NCI-H460 (cell line): ENCODE results near the gene PLPP4. TPM values are rescaled to one million over a fixed set of nuclear protein-coding genes. Genes with fewer than 3 reads are reported as not detected.

ENCODE experiments used
- DNase-seq: peaks from one replicate; pipeline ENCODE4 v3.0.0-alpha.2; 2016; ENCODE audit warnings: low read depth; ENCODE audit errors: extremely low read depth
- total RNA-seq: library from RNA; depleted of rRNA; stranded (reverse); fragments of >200 nt; shearing (Covaris generic); gene quantifications from 2 replicates; pipeline ENCODE4 v1.2.3, GENCODE V29; 2014

Gene PLPP4
- total RNA-seq, 1 experiment from 2014 or later, result not detected

DNA sequence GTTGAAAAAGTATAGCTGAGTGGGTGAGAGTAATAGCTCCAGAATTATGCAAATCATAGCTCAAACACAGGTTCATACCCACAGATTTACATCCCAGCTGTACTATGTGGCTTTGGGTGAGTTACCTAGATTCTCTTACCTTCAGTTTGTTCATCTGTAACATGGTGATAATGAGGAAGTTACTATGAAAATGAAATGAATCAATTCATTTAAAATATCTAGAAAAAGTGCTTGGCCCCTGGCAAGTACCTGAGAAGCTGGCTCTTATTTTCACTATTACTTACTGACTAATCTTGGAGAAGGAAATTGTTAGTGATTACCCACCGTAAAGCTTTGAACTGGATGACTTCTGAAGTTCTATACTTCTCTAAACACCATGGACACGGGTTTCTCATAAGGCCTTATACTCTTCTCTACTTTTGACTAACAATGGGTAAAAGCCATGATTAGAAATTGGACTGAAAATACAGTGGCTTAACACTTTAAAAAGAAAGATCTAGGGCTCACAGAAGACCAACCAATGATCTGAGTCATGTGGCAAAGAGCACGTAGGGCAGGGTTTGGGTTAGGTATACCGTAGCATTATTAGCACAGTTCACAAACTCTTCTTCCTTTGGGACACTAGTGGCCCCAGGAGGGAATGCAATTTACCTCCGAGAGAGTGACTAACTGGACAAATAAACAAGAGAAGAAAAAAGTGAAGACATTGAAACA, 149.2 kb downstream of the PLPP4 start:
- DNase-seq, result no peak

- no peak for DNase-seq
Observed at GRCh38 chr10:120607016-120607709, 150.1 kb downstream of the PLPP4 start.

DNA sequence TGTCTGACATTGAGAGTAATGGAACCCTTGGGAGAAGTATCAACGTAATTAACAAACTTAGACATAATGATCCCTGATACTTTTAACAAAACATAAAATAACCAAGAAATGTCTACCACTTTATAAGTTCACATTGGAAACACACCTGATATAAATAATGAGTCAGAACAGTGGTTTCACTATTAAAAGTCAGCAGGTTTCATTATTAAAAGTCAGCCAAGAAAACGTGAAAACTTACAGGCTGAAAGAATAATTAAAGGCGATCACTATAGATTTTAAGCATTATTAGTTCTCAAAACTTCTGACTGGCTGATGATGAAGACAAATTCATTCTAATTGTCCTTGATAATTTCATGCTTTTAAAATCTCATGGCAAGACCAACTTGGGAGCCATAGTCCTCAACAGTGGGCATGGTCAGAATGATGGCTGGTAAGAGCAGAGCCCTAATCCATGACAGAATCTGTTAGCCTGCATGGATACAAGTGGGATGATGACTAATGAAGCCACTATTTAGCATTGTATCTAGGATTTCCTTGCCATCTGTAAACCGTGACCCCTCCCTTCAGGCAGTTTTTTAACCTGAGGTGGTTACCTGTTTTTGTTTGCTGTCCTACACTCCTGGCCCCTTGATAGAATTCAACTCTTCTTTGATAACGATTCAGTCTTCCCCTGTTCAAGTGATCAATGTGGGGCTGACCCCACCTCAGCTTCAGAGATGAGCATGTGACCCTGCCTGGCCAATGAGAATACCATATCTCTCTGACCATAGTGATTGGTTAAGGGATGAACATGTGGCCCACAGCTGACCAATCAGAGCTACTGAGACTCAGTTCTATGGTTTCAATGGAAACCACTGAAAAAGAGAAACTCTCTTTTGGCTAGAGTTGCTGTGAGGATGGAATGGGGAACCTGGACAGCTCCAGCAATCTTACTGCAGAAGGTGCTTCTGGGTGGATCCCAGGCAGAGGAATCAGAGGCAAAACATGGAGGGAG, 151.0 kb downstream of the PLPP4 start:
- no peak for DNase-seq

DNA sequence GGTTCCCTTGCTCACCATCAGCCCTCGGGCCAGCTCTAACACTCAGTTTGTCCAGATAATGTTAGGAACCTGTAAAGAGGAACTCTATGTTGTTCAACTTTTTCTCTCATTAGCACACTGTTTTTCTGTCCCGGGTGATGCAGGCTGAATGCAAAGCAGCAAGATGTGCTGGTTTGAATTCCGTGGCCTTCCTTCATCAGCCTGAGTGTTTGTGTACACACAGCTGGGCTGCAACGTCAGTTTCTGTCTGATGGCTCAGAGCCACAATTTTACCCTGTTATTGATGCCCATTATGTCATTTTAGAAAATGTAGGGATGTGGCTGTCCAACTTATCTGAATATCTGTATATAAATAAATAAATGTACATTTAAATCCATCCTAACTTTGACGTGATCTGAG, 152.0 kb downstream of the PLPP4 start:
- DNase-seq, result no peak

DNA sequence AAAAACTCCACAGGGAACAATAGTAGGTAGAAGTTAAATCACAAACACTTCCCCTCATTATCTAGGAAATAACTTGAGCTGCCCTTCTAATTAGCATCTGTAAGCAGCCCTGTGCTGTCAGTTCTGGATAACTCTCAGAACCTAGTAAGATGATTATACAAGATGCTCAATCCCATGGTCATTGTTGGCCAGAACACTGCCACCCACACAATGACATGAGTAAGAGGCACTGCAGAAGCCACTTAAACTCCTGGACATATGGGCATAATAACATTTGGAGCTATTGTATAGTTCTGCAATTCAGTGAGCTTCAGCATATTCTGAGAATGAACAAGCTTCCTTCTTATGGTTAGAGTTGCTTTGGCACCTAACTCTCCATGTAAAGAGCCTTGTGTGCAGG, 153.8 kb downstream of the PLPP4 start:
- no peak for DNase-seq

DNA sequence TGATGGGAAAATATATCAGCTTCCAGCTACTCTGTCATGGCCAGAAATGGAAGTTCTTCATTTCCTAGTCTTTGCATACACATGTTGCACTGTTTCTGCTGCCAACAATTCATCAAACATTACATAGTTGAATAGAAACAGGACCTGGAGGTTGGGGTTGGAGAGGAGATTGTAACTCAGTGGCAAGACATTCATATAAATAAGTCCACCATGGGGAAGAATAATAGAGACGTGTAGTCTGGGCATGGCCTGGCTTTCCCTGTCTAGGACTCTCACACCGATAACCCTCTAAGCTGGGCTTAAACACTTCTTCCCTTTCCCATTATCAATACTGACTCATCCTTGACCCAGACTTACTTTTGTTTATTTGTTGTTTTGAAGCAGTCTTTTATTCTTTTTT, 155.7 kb downstream of the PLPP4 start:
- no peak for DNase-seq

DNA sequence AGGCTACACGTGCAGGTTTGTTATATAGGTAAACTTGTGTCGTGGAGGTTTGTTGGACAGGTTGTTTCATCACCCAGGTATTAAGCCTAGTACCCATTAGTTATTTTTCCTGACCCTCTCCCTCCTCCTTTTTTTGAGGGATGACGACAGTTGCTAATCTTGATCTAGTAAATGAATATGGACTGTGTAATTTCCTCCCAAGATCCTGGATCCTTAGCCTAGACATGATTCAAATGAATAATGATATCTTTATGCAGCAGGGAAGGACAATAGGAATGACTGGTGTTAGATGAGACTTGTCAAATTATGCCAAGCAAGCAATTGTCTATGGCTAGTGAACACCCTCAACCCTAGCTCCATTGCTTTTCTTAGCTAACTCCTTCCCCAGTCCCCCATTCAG, 156.2 kb downstream of the PLPP4 start:
- no peak for DNase-seq

GRCh38 chr10:120614680-120615079, 157.7 kb downstream of the PLPP4 start:
- no peak for DNase-seq

GRCh38 chr10:120616311-120616911, 159.4 kb downstream of the PLPP4 start:
- DNase-seq, result no peak

- DNase-seq, result no peak
Observed at GRCh38 chr10:120628197-120628596, 171.2 kb downstream of the PLPP4 start.

DNA sequence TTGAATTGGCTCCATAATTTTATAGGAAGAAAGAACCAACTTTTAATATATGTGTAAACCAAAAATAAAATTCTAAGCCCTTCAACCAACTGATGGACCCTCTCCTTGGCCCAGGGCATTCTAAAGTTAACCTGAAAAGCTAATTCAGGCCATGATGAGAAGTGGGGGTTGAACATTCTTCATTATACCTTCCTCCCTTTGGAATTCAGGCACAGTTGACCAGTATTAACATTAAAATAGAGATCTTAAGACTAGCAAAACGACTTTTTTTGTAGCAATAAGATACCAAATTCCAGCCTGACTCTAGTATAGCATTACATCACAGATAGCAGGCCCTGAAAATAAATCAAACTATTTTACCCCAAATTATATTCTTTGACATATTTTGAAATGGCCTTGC, 173.2 kb downstream of the PLPP4 start:
- no peak for DNase-seq

GRCh38 chr10:120632047-120632446, 175.0 kb downstream of the PLPP4 start:
- no peak for DNase-seq

DNA sequence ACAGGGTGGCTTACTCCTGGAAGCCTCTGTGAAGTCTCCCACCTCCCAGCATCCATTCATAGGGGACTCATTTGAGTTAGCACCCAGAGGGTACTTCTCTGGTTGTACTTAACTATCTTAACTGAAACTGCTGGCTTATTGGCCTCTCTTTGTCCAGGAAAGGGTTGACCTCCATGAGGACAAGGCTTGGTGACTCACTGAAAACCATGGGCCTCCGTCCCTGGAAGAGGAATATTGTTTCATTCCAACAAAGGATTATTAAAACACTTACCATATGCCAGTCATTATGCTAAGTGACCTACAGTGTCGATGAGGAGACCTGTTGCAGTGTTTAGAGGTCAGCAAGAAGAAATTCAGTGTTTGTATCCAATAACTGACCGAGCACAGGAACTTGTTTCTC, 175.9 kb downstream of the PLPP4 start:
- DNase-seq, result no peak

- DNase-seq, result no peak
Observed at GRCh38 chr10:120634659-120635058, 177.6 kb downstream of the PLPP4 start.
